Mesenchymal stem cell (in vitro differentiated cells and primary cell): ENCODE results near the gene U2AF1. TPM values are rescaled to one million over a fixed set of nuclear protein-coding genes. Genes with fewer than 3 reads are reported as not detected.
"Not testable (repeated sequence)": the region's sequence is repeated elsewhere in the genome, so short reads cannot be mapped to it uniquely, and the experiment has no call there.

ENCODE experiments used
- DNase-seq: peaks from one replicate; pipeline ENCODE4 v3.0.0-alpha.2; 2013
- H2AFZ ChIP-seq: one replicate; pipeline ENCODE4 v1.6.1; 2013; ENCODE audit warnings: low read depth, mild to moderate bottlenecking, control low read depth, inconsistent platforms, low read length, moderate library complexity
- H2AK5ac ChIP-seq: 2 replicates; pipeline ENCODE4 v1.6.1; 2013; ENCODE audit warnings: low read length, moderate library complexity, mild to moderate bottlenecking, inconsistent platforms; ENCODE audit not compliant: severe bottlenecking
- H2BK120ac ChIP-seq: one replicate; pipeline ENCODE4 v1.6.1; 2013; ENCODE audit warnings: low read depth, mild to moderate bottlenecking, inconsistent platforms, low read length, moderate library complexity
- H2BK12ac ChIP-seq, 2 experiments: one replicate each; pipeline ENCODE4 v1.6.1; 2013; ENCODE audit warnings: inconsistent platforms in 2 of 2, low read length in 2 of 2, mild to moderate bottlenecking in 2 of 2, moderate library complexity in 2 of 2, control low read depth in 1 of 2
- H2BK15ac ChIP-seq: one replicate; pipeline ENCODE4 v1.6.1; 2013; ENCODE audit warnings: mild to moderate bottlenecking, low read depth, inconsistent platforms; ENCODE audit not compliant: poor library complexity, severe bottlenecking
- H2BK5ac ChIP-seq: 2 replicates; pipeline ENCODE4 v1.6.1; 2013; ENCODE audit warnings: low read depth, mild to moderate bottlenecking, low read length, control low read depth, inconsistent platforms; ENCODE audit not compliant: poor library complexity, severe bottlenecking
- H3K14ac ChIP-seq, 2 experiments: one replicate each; pipeline ENCODE4 v1.6.1; 2013; ENCODE audit warnings: inconsistent platforms in 2 of 2, low read length in 2 of 2, control low read depth in 1 of 2, mild to moderate bottlenecking in 1 of 2, moderate library complexity in 1 of 2
- H3K18ac ChIP-seq, 2 experiments: one replicate each; pipeline ENCODE4 v1.6.1; 2013; ENCODE audit warnings: inconsistent platforms in 2 of 2, low read length in 2 of 2, control low read depth in 1 of 2, low read depth in 1 of 2, mild to moderate bottlenecking in 1 of 2
- H3K23ac ChIP-seq, 2 experiments: one replicate each; pipeline ENCODE4 v1.6.1; 2013; ENCODE audit warnings: inconsistent platforms in 2 of 2, low read length in 2 of 2, mild to moderate bottlenecking in 2 of 2, moderate library complexity in 2 of 2, control low read depth in 1 of 2
- H3K27ac ChIP-seq: 2 replicates; pipeline ENCODE4 v1.5.1; 2013; ENCODE audit warnings: mild to moderate bottlenecking, moderate library complexity, low read length, control low read depth, inconsistent platforms; ENCODE audit not compliant: poor library complexity, severe bottlenecking
- H3K27me3 ChIP-seq, 2 experiments: 2 replicates each; pipeline versions ENCODE4 v1.6.1 to v1.7.0; 2013; ENCODE audit warnings: low read length in 2 of 2, mild to moderate bottlenecking in 2 of 2, moderate library complexity in 2 of 2, control low read depth in 1 of 2, inconsistent platforms in 1 of 2; ENCODE audit not compliant: control insufficient read depth in 1 of 2, insufficient read depth in 1 of 2
- H3K36me3 ChIP-seq, 2 experiments: 2 replicates each; pipeline versions ENCODE4 v1.6.1 to v1.7.0; 2013; ENCODE audit warnings: low read length in 2 of 2, control low read depth in 1 of 2, inconsistent platforms in 1 of 2, low read depth in 1 of 2, mild to moderate bottlenecking in 1 of 2; ENCODE audit not compliant: insufficient read depth in 2 of 2, control insufficient read depth in 1 of 2
- H3K4ac ChIP-seq, 2 experiments: one replicate each; pipeline ENCODE4 v1.6.1; 2013; ENCODE audit warnings: inconsistent platforms in 2 of 2, low read length in 2 of 2, mild to moderate bottlenecking in 2 of 2, moderate library complexity in 2 of 2, control low read depth in 1 of 2, low read depth in 1 of 2
- H3K4me1 ChIP-seq: 2 replicates; pipeline ENCODE4 v1.6.1; 2013; ENCODE audit warnings: low read depth, low read length, control low read depth; ENCODE audit not compliant: control insufficient read depth, insufficient read depth
- H3K4me2 ChIP-seq: 2 replicates; pipeline ENCODE4 v1.6.1; 2013; ENCODE audit warnings: low read length, mild to moderate bottlenecking, inconsistent platforms; ENCODE audit not compliant: poor library complexity, severe bottlenecking
- H3K4me3 ChIP-seq, 2 experiments: 2 replicates each; pipeline versions ENCODE4 v1.5.1 to v1.7.0; 2013; ENCODE audit warnings: low read length in 2 of 2, mild to moderate bottlenecking in 2 of 2, control low read depth in 1 of 2, low read depth in 1 of 2; ENCODE audit not compliant: insufficient read depth in 1 of 2
- H3K79me1 ChIP-seq: replicated peaks from 2 replicates; pipeline ENCODE4 v1.6.1; 2013; ENCODE audit warnings: mild to moderate bottlenecking, control low read depth, low read length, inconsistent platforms; ENCODE audit not compliant: poor library complexity, severe bottlenecking
- H3K9ac ChIP-seq: 2 replicates; pipeline ENCODE4 v1.7.0; 2013; ENCODE audit warnings: mild to moderate bottlenecking, low read length, moderate library complexity
- H3K9me3 ChIP-seq: 2 replicates; pipeline ENCODE4 v1.7.0; 2013; ENCODE audit warnings: mild to moderate bottlenecking, low read length; ENCODE audit not compliant: control insufficient read depth
- H4K8ac ChIP-seq: one replicate; pipeline ENCODE4 v1.6.1; 2013; ENCODE audit warnings: inconsistent platforms, mild to moderate bottlenecking, low read length, moderate library complexity
- H4K91ac ChIP-seq: one replicate; pipeline ENCODE4 v1.6.1; 2013; ENCODE audit warnings: mild to moderate bottlenecking, low read length, inconsistent platforms
- WGBS: methylation state at CpG from one replicate; pipeline ENCODE4 v1.1.7; 2013; ENCODE audit warnings: mixed read lengths; 5-methylcytosine and 5-hydroxymethylcytosine counted together
- polyA plus RNA-seq, 2 experiments: library from polyadenylated mRNA; stranded (reverse); fragments of 200-250 nt; gene quantifications; one replicate each; pipeline ENCODE4 v1.2.3, GENCODE V29; 2013

The U2AF1 gene, protein sequence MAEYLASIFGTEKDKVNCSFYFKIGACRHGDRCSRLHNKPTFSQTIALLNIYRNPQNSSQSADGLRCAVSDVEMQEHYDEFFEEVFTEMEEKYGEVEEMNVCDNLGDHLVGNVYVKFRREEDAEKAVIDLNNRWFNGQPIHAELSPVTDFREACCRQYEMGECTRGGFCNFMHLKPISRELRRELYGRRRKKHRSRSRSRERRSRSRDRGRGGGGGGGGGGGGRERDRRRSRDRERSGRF
- polyA plus RNA-seq (2013, experiment 1 of 2), result 57.2 TPM
- polyA plus RNA-seq (2013, experiment 2 of 2), result 57.2 TPM

GRCh38 chr21:43106965-43107793 lies at the start of gene U2AF1:
Gene U2AF1 (minus strand): TSS chr21:43107570. CDS start chr21:43107494, 76 bp downstream.
- not testable (repeated sequence) for H3K27me3 ChIP-seq, H2BK120ac ChIP-seq, H3K79me1 ChIP-seq, H2BK12ac ChIP-seq, H3K4ac ChIP-seq, H3K27ac ChIP-seq, H4K8ac ChIP-seq, H3K18ac ChIP-seq, H3K14ac ChIP-seq, H2AK5ac ChIP-seq, H3K23ac ChIP-seq, H3K4me2 ChIP-seq, H2BK15ac ChIP-seq, H3K9me3 ChIP-seq, DNase-seq, H4K91ac ChIP-seq, H3K4me1 ChIP-seq, H2AFZ ChIP-seq, H3K36me3 ChIP-seq, H2BK5ac ChIP-seq
- no CpG with 5 or more reads among the region's 107 CpGs for WGBS
- Histone ChIP-seq H3K4me3 (peak within 1 kb of the TSS; percentile 62 to 72), H3K9ac (peak within 1 kb of the TSS; percentile 81)

DNA sequence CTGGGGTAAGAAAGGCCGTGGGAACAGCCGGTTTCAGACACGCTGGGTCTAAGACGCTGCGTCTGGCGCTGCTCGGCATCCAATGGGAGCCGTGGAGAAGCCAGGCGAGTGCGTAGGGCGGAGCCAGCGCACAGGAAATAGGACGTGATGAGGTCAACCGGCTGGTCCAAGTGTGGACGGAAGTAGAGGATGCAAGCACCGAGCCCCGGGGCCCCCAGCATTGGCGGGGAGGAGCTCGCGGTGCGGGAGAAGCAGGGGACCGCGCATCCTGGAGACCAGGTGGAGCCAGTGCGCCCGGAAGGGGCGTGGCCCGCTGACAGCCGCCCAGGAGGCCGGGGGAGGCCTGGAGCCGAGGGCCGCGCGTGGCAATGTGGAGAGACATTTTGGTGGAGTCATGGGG lies 46.2 kb upstream of the U2AF1 start:
- H3K36me3 ChIP-seq, H3K9me3 ChIP-seq, H3K4me2 ChIP-seq, H3K4ac ChIP-seq, H2BK15ac ChIP-seq, H4K8ac ChIP-seq, H3K18ac ChIP-seq, H2AFZ ChIP-seq, H3K4me1 ChIP-seq, H3K9ac ChIP-seq, H3K27me3 ChIP-seq, DNase-seq, H2BK5ac ChIP-seq, H2AK5ac ChIP-seq, H3K27ac ChIP-seq, H2BK12ac ChIP-seq, H3K23ac ChIP-seq, H3K14ac ChIP-seq, H2BK120ac ChIP-seq, H4K91ac ChIP-seq, H3K79me1 ChIP-seq, H3K4me3 ChIP-seq: not testable (repeated sequence)
- WGBS, result no CpG with 5 or more reads among the region's 33 CpGs

- not testable (repeated sequence) for H3K4me3 ChIP-seq, H3K9ac ChIP-seq, H2BK15ac ChIP-seq, H3K4me2 ChIP-seq, H3K79me1 ChIP-seq, H3K14ac ChIP-seq, H3K18ac ChIP-seq, H4K91ac ChIP-seq, H4K8ac ChIP-seq, H3K4me1 ChIP-seq, H2AFZ ChIP-seq, H2BK5ac ChIP-seq, H3K27me3 ChIP-seq, H3K4ac ChIP-seq, H2BK12ac ChIP-seq, H2BK120ac ChIP-seq, H3K23ac ChIP-seq, H3K36me3 ChIP-seq, H2AK5ac ChIP-seq, DNase-seq, H3K9me3 ChIP-seq, H3K27ac ChIP-seq
- WGBS, result no CpG with 5 or more reads among the region's 11 CpGs
Observed at GRCh38 chr21:43149344-43149743, 42.0 kb upstream of the U2AF1 start.

- H3K36me3 ChIP-seq, H3K4me2 ChIP-seq, H3K18ac ChIP-seq, H4K91ac ChIP-seq, H2AFZ ChIP-seq, H2BK12ac ChIP-seq, H4K8ac ChIP-seq, H3K4me3 ChIP-seq, H3K27ac ChIP-seq, DNase-seq, H3K27me3 ChIP-seq, H2BK120ac ChIP-seq, H3K14ac ChIP-seq, H2BK15ac ChIP-seq, H3K23ac ChIP-seq, H3K79me1 ChIP-seq, H3K4me1 ChIP-seq, H3K4ac ChIP-seq, H3K9ac ChIP-seq, H3K9me3 ChIP-seq, H2AK5ac ChIP-seq, H2BK5ac ChIP-seq: not testable (repeated sequence)
- no CpG with 5 or more reads among the region's 7 CpGs for WGBS
Observed at GRCh38 chr21:43147999-43148398, 40.6 kb upstream of the U2AF1 start.
